SKM-1 (cell line): Measurements from ENCODE around the gene CDX1.

Experiments
- DNase-seq: peaks from one replicate; lab custom pipeline; 2025; ENCODE audit not compliant: unreplicated experiment; lab: John Stamatoyannopoulos, UW

The CDX1 gene

DNA sequence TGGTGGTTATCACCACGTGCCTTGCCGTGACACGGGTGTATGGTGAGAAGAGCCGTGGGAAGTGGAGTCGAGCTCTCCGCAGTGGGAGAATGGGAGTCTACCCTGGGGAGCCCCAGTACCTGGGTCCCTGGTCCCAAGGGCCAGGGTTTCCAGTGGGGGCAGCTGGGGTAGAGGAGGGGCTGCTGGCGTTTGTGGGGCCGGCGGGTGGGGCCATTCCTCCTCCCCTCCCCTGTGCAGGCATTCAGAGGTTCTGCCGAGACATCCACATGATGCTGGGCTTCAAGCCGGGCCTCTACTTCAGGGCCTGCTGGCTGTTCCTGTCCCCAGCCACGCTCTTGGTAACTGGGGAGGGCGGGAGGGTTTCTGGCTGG, 38.0 kb downstream of the CDX1 start:
- DNase-seq, result no peak

DNA sequence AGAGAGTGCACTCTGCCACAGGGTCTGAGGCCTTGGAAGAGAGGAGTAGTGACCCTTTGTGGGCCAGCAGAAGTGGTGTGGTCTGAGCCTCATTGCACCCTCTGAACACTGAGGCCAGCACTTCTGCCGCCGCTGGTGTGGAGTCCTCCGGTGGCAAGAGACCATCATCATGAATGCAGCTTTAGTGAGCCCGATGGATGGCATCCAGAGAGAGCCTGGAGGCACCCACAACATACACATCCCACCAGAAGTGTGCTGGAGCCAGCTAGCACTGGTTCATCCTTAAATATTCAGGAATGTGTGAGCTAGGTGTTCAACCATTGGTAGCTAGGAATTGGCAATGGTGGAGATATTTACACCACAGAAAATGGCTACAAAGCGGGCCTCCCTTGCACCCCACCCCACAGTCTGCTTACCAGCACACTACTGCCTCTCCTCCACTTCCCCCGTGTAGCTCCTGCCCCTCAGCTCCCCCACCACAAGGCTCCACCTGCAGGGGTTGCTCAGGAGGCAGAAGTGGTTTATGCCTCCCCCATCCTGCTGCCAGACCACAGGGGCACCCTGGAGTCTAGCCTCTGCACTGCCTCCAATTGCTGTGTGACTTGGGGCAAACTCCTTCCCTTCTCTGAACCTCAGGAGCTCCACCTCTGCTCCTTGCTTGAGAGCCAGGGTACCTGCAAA, 39.7 kb downstream of the CDX1 start:
- no peak for DNase-seq

DNA sequence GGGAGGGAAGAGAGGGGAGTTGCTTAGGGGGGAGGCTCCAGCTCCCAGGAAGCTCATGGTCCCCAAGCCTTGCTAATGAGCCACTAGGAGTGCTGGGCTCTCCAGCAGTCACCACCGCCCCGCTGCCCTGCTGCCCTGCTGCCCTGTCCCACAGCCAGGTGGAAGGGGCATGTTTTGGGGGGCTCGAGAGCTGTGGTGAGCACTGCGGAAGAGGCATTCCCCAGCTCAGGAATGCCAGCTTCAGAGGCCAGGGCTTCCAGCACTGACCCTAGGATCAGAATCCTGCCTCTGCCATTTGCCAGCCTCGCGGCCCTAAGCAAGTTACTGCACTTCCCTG, 40.2 kb downstream of the CDX1 start:
- DNase-seq, result no peak

DNA sequence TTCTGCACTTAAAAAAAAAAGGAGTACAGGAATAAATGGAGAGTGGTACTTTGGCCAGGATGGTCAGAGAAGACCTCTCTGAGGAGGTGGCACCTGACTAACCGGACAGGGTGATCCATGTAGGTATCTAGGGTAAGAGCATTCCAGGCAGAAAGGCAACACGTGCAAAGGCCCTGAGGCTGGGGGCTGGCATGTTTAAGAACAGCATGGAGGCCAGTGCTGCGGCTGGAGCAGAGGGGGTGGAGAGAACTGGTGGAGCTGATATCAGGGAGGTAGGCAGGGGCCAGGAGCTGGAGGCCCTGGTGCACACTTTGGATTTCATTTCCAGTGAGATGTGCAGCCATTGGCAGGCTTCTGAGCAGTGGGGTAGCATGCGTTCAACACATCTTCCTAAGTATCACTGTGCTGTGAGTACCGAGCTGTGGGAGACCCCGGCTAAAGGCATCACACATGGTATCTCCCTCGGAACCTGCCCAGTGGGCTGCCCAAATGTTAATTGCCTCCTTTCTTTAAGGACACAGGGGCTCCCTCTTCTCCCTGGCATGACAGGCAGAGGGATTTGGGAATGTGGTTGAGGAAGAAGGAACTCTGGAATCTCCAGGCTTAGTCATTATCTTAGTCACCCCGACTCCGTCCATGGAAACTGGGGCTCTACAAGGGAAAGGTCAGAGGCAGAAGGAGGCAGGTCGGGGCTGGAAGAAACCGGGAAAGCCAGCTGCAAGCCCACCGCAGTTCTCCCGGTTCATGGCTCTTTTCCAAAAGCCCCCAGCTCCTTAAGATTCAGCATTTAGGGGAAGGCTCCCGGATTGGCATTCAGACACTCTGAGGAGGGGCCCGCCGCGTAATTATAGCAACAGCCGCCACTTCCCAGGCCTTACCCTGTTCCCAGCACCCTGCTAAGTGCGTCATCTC, 41.9 kb downstream of the CDX1 start:
- no peak for DNase-seq

DNA sequence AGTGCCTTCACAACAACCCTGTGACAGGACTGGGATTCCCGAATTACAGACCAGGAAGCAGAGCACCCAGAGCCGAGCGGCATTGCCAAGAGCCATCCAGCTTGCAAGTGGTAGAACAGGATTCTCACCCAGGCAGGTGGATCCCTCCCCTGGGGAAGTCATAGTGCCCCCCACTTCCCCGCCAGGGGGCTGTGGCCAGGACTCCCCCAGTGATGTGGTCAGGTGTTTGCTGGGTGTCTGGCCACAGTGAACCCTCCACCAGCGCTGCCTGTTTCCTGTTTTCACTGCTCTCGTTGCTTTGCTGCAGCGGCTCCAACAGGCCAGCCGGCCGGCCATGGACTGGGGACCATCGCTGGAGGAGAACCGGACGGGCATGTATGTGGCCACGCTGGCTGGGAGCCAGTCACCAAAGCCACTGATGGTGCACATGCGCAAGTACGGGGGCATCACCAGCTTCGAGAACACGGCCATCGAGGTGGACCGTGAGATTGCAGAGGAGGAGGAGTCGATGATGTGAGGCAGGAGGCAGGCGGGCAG, 42.6 kb downstream of the CDX1 start:
- no peak for DNase-seq

DNA sequence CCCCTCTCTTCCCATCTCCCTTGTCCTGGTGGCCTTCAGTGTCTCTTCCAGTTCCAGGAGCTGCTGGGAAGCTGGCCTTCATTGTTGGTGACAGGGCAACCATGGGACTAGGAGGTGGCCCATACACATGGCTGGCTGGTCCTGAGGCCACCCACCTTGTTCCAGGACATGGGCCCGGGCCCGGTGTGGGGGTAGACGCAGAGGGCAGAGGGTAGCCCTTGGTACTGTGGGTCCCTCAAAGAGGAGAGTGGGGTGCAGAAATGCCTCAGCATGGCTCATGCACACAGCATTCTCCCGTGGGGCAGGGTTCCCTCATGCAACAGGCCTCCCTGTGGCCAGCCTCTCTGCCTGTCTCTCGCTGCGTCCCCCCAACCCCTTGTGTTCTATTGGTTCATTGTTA, 44.1 kb downstream of the CDX1 start:
- DNase-seq, result no peak

DNA sequence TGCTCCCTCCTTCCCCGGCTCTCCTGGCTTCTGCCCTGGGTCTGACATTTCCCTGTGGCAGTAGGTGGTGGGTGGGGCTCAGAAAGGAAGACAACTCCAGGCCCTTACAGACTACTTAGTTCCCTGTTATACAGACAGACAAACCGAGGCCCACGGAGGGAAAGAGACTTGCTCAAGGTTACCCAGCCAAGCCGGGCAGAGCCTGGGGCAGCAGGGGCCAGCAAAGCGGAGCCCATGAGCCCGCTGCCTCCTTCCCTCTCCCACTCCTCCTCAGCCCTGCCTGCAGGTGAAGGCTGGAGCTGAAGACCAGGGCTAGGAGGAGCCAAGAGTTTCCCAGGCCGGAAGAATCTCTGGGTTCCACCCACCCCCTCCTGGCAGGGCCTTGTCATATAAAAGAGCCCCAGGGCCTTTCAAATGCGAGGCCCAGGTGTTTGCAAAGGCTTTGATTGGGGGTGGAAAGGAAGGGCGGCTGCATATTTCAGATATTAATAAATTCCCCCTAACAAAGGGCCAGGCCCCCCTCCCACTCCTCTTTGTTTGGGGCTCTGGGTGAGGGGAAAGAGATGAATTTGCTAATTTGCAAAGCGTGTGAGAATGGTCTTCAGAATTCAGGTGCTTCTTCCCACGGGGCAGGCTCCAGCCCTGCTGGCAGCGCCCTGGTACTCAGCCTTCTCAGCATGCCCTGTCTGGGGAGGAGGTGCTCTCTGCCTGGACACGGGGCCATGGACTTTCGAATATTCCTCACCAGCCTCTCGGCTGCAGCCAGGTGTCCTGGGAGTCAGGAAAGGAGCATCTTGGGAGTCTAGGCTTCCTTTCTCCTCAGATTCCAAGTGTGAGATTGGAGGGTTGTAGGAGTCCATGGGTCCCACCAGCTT, 44.8 kb downstream of the CDX1 start:
- DNase-seq, result no peak

DNA sequence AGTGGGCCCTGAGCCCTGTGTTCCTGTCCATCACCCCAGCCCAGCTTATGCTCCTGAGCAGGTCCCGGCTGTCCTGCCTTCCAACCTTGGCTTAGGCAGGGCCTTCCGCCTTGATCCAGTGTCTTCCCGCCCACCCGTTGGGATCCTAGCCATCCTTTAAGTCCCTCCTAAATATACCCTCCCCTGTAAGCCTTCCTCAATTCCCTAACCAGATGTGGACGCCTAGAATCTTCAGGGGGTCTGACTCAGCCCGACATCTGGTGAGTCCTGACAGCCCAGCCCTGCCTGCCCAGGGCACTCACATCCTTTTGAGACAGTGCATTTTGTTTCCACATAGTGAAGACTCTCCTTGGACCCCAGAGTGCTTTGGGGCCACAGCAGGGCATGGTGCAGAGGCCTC, 47.0 kb downstream of the CDX1 start:
- no peak for DNase-seq

DNA sequence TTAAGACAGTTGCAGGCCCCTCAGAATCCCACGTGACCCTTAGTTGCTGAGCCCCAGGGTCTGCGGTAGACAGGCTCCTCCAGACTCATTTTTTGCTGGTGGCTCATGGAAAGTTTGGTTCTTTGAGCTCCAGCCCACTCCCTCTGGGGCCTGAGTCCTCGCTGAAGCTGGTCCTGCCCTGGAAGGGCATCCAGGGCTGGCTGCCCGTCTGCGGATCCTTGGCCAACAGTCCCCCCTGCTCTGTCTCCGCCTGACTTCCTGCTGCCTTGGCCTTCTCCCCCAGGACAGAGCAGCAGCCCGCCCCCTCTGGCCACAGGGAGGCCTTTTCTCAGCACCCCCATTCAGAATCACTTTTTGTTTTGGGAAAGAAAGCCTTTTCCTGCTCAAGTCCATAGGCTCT, 47.7 kb downstream of the CDX1 start:
- no peak for DNase-seq

DNA sequence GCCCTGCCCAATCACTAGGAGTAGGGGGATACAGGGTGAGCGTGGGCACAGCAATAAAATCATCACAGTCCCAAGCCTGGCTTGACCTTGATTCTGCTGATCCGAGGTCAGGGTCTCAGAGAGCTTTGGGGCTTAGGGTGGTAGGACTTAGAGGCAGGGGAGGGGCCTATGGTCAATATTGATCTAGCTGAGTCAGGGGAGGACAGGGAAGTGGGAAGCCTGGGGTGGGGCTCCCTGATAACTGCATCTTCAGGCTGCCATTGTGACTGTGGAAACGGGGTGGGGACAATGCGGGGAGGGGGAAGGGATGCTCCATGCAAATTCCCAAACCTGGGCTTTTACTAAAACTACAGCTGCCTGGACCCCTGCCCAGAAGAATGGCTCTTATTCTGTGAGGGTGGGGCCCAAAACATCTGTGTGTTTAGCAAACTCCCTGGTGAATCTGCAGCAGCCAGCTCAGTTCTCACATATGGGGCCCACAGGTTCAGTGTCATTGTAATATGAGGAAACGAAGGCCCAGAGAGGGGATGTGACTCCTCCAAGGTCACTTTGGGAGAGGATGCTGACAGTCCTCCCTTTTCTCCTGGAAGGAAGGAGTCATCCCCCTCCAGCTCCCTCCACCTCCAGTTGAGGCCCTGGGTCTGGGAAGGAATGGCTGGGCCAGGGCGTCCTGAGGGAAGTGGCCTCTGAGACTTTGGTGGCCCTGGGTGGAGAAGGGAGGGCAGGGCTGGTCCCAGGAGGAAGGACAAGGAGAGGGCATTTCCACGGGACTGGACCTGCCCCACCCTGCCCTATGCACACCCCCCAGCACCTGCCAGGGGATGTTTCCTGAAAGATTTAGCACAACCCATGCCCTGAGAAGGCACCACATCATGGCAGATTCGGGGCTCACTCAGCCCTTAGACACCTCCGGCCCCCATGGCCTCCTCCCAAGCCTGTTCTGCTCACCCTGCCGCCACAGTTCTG, 49.7 kb downstream of the CDX1 start:
- DNase-seq, result no peak

DNA sequence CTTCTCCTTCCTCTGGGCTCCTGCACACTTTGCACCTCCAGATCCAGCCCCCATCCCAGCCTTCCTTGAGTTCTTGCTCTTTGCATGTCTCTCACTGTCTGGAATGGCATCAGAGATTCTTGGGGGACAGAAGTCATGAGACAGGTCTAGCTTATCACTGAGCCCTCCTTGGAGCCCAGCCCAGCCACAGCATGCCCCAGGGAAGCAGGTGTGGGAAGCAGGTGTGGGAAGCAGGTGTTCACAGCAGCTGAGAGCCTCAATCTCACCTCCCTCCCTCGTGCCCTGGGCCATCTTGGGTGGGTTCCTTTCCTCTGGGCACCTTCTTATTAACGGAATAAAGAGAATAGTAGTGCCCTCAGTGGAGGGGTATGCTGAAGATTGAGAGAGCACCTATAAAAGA, 50.5 kb downstream of the CDX1 start:
- no peak for DNase-seq

DNA sequence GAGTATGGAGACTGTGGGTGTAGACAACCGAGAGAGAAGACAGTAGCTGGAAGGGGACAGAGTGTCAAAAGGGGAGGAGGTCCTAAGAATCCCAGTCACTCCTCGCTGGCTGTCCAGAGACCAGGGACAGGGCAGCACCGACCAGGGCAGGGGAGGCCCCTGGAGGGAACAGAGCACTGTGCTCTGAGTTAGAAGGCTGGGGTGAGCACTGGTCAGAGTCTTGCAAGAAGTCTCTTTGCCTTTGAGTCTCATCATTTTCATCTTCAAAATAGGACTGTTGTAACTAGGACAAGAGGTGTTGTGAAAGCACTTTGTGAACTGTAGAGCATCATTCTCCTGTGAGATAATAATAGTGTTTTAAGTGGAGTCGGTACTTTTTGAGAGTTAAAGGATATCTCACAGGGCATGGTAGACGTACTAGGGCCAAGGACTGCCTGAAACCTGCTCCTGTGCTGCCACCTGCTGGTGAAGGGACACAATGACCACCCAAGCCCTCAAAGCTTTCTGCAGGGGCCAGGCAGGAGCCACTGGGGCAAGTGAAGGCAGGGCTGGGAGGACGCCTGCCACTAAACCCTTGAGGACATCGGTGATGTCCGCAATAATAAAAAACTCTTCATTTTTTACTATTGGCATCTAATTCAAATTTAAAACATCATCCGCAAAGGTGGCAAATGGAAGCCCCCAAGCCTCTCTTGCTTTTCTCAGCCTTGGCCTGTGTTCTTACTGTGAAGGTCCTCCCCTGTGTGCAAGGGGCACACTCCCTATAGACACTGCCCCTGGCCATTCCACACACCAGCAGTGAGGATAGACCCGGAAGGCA, 51.5 kb downstream of the CDX1 start:
- DNase-seq, result peak; percentile 62

DNA sequence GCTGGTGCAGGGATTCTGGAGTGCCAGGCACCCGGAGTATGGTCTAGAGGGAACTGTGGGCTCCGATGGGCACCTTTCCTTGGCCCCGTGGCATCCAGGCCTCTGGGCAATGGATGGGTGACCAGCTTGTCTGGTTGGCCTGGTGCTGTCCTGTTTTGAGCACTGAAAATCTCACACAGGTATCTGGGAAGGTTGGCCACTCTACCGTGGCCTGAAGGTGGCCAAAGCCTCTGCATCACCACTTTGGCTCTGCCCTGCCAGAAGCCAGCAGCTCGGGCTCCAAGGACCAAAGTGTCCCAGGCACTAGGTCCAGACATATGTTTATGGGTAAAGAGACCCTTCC, 52.1 kb downstream of the CDX1 start:
- no peak for DNase-seq

DNA sequence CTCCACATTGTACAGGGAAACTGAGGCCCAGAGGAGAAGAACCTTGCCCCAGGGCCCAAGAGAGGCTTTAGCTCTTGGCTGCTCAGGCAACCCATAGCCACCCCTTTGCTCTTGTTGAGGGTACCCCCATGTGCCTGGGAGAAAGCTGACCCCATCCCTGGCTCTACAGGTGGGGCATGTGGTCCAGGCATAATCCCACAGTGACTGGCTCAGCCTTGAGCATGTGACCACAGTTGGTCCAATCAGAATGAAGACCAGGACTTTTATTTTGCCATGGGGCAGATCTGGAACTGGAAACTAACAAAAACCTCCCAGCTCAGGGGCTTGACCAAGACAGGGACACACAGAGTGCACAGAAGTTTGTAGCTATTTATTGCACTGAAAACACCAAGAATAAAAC, 52.6 kb downstream of the CDX1 start:
- no peak for DNase-seq

DNA sequence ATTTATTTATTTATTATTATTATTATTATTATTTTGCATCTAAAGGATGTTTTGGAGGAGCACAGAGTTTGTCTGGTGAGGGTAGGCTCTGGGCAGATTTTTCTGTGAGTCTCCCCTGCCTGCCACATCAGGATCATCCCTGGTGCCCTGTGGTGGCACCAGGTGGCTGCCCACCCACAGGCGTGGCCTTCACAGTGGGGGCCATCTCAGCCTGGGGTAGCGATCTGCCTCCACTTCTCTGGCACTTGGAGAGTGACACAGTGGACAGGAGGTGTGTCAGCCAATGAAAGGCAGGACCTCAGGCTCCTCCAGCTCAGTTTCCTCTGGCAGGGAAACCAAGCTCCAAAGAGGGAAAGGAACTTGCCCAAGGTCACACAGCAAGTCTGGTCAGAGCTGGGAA, 53.3 kb downstream of the CDX1 start:
- DNase-seq, result no peak

DNA sequence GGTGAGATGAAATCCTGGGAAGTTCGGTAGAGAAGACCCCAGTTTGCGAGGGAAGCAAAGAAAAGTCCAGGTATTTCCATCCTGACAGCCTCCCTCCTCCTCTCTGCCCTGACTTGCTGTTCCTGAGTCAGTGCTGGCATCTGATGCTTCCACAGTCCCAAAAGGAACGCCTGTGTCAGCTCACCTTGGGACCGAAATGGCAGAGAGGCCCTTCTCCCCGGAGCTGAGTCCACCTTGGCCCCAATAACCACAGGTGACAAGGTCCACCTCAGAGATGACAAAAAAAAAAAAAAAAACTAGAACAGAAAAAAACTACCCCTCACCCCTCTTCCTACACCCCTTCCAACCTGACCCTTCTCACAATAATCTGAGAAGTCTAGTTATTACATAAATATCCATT, 54.9 kb downstream of the CDX1 start:
- no peak for DNase-seq

DNA sequence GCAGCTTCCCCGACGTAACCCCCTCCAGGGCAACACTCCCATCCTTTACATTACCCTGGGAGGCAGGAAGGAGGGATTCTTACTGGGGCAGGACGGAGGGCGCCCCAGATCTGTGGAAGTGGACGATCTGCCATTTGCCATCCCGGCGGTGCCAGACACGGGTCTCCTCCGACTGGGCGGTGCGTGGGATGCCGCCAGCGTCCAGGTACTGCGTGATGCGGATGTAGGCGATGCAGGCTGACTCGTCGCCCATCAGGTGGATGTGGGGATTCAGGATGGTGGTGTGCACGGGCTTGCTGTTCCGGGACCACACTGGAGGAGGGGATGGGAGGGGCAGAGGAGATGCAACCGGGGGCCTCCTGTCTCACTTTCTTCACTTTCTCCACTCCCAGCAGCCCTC, 56.3 kb downstream of the CDX1 start:
- no peak for DNase-seq

DNA sequence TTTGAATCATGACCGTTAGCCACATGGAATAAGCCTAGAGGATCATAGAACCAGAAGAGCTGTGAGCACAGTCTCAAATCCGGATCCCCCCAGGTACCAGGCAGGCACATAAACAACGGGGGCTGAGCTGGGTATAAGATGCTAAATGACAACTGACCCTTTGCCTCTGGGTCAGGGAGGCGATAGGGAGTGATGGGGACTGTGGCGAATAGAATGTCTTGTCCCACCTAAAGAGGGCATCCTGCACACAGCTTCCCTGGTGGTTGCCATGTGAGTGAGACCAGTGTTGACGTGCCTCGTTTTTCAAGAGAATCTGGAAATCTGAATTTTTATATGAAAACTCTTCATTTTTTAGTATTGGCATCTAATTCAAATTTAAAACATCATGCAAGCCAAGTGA, 56.9 kb downstream of the CDX1 start:
- no peak for DNase-seq

DNA sequence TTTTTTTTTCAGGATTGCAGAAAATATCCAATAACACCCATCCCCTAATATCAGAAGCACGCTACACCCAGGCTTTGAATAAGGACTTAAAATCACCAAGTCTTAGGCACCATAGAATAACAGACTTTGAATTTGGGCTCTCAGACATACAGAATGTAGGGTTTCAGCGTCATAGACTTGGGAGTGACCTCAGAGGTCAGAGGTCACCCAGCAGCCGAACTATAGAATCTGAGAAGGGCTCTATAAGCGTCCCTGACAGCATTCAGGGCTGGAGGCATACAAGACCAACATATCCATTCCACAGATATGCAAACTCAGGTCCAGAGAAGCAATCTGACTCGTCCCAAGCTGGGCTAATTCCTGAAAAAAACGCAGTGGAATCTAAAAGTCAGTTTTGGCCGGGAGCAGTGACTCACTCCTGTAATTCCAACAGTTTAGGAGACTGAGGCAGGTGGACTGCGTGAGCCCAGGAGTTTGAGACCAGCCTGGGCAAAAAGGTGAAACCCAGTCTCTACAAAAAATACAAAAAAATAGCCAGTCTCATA, 58.0 kb downstream of the CDX1 start:
- DNase-seq, result no peak
